KG1 (cell line): ENCODE measurements around the gene JAZF1.

Experiments
- DNase-seq: peaks from one replicate; lab custom pipeline; 2025; lab: John Stamatoyannopoulos, UW

The JAZF1 gene

DNA sequence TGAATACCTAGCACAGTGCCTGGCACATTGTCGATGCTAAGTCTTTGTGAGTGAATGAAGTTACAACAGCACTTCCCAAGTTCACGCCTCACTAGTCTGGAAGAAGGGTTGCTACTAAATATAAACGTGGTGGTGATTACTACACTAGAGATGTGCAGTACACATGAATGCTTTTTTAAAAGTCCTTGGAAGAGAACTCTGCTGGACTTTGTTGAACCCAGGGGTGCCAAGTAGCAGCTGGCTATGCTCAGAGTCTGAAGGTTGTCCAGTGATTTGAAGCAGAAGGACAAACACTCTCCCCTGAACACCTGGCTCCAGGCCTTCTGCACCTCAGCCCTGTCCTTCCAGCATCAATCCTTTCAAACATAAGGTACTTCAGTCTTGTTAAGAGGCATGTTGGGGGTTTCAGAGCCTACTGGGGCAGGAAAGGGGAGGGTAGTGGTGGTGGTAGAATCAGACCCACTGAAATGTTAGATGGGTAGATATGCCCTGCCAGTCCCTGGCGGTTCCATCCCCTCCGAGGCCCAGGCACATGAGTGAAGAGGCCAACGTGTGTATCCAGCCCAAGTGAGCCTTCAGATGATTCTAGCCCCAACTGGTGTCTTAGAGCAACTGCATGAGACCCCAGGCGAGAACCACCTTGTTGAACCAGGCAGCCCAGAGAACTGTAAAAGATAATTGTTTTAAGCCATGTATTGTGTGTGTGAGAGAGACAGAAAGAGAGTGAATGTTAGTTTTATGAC, 346.2 kb downstream of the JAZF1 start:
- DNase-seq = no peak

DNA sequence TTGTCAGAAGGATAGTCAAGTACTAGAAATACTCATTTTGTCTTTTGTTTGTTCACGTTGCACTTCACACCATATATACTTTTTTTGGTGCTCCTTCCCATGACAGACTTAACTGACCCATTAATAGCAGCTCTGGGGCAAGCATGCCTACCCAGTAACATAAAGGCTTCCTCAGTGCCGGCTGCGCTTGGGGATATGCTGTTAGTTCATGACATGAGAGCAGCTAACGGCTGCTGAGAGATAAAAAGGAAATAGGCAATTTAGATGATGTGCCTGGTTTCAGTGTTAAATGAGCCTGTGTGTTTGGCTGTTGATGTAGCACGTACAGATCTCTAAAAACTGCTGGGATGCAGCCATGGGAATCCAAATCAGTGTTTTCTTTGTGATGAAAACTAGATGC, 354.2 kb downstream of the JAZF1 start:
- DNase-seq = no peak

DNA sequence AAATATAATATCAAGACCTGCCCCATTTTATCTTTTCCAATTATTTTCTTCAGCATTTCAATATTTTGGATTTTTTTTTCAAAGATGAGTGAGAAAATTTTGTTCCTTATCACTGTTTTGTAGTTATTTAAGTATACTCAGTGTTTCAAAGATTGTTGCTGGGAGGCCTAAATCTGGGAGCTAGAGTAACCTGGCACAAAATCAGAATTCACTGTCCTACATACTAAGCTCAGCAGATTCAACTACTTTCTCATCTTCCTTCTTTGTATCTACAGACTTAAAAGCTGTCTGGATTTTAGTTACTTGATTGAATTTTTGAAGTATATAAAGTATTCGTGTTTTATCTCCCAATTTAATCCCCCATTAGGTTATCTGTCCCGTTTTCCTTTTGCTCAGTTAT, 354.7 kb downstream of the JAZF1 start:
- no peak for DNase-seq

DNA sequence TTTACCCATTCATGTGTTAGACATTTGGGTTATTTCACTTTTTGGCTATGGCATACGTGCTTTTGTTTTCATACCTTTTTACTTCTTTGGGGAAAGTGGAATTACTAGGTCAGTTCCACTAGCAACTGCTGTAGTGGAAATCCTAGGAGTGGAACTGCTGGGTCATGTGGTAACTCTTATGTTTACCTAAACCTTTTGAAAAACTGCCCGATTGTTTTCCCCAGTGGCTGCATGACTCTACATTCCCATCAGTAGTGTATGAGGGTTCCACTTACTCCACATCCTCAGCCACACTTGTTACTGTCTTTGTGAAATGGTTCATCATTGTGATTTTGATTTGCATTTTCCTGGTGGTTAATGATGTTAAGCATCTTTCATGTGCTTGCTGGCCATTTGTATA, 358.4 kb downstream of the JAZF1 start:
- no peak for DNase-seq

DNA sequence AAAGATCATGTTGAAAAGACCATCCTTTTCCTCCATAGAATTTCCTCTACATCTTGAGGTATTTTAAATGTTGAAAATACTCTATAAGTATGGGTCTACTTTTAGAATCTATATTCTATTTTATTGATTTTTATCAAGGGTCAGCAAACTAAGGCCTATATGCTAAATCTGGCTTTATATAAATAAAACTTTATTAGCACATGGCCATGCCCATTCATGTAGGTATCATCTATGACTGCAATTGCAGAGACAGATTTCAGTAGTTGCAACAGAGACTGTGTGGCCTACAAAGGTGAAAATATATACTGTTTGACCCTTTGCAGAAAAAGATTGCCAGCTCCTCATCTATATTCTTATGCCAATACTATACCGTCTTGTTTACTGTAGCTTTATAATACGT, 367.9 kb downstream of the JAZF1 start:
- DNase-seq = no peak

DNA sequence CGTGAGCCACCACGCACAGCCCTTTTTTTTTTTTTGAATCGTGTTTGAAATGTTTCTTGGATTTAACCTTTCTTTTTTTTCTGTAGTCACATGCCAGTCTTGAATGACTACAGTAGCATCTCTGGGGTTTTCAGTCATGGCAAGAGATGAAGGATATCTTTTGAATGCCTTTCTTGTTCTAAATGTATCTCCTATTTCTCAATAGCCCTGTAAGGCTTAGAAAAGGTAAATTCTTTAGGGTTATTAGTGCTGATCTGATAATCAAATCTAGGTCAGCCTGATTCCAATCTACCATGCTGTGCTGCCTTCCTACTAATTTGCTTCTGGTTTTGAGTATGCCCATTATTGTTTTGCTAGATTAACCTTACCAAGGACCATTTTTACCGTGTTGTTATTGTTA, 370.4 kb downstream of the JAZF1 start:
- no peak for DNase-seq

DNA sequence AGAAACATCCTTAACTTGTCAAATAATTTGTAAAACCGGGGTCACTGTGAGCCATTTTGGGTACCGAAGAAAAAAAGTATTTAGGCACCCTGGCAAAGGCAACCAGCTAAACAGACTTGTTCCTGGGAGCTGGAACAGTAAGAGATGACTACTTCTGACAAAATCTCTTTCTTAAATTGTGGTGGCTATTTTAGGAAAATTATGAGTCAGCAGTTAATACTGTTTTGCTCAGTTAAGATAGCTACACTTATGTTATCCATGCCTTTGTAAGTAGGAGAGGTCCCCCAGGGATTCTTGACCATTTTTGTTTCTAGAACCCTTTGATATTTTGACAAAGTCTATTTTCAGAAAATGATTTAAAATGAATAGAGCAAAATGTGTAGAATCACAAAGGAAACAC, 372.0 kb downstream of the JAZF1 start:
- DNase-seq = no peak

DNA sequence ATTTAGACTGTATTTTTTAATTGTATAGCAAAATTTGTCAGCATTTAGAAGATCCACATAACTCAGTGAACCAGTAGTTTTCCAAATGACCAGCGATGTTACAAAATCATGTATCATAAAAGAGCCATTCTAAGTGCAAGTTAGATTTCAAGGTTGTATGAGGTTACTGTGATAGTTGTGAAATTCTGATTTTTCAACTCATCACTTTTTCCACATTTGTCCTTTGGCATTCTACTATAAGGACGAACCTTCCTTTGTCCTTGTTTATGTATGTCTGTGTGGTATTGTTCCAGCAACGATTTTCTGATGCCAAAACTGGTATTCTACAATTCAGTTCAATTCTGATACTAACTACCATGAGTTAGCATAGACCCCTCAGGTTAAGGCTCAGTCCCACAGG, 376.5 kb downstream of the JAZF1 start:
- no peak for DNase-seq

DNA sequence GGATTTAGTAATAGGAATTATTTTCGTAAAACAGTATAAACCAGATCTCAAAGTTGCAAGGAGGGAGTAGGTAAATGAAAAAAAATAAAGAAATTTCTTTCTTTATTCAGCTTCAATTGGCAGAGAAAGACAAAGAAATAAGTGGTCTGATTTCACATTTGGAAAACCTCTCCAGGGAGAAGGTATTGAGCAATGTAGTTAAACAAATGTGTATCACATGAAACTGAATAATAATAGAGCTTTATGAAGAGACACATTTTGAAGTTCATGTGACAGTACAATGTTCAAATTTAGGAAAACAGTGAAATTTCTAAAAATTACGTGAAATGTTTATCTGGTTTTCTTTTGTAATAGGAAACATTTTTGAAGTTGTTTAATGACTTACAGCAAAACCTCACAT, 377.6 kb downstream of the JAZF1 start:
- no peak for DNase-seq

DNA sequence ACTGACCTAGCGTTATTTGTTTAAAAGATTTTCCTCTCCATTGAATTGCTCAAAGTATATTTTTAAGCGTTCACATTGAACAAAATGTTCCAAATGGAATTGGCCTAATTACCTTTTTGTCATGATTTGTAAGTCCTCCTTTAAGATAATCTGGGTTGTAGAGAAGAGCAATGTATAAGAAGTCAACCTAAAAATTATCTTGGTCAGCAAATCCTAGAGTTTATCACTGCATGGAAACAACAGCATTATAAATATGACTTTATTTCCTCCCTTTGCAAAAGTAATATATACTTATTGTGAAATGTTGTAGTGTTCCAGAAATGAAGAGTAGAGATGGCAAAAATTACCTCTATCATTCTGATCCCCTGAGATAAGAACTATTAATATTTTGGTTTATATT, 381.4 kb downstream of the JAZF1 start:
- no peak for DNase-seq

DNA sequence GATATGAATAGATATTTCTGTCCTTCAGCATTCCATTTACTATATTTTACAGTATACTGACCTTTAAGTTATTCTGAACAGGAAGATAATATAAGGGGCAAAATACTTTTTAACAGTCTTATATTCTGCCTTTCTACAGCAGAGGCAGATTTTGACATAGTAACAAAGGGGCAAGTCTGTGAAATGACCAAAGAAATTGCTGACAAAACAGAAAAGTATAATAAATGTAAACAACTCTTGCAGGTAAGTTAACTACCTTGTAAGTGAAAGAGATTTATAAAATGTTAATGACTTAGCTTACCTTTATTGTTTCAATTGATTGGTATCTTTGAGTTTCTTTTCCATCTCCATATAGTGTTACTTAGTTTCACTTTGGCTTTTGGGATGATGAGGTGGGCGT, 384.6 kb downstream of the JAZF1 start:
- DNase-seq = no peak

DNA sequence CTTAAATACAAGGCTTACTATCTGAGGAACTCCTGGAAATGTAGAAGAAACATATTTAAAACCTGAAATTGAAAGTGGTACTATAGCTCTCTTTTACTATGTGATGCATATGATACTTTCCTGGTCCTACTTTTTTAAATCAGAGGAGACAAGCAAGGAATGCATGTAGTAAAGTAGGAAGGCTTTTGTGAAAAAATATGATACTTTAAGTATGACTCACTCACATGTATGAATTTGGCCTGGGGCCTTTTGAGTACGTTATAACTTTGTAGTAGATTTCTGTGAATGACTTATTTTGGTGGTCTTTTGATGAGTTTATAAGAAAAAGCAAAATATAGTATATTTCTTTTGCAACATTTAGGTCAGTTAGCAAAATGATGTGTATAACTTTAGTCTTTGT, 386.8 kb downstream of the JAZF1 start:
- DNase-seq = no peak

DNA sequence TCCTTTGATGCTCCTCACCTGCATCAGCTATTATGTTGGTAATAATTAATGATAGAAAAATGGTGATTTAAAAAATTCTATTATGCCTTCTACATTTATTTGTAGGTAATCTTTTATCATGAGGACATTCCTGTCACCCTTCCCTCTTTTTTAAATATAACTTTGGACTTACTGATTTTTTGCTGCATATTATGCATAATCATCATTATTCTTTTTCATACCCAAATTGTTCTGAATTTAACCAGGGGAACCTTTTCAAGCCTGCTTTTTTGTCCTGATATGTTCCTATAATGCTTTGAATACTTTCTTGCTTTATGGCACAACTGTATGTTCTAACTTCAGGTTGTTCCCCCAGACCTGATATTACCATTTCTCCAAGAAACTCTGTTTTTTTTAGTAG, 392.2 kb downstream of the JAZF1 start:
- no peak for DNase-seq

DNA sequence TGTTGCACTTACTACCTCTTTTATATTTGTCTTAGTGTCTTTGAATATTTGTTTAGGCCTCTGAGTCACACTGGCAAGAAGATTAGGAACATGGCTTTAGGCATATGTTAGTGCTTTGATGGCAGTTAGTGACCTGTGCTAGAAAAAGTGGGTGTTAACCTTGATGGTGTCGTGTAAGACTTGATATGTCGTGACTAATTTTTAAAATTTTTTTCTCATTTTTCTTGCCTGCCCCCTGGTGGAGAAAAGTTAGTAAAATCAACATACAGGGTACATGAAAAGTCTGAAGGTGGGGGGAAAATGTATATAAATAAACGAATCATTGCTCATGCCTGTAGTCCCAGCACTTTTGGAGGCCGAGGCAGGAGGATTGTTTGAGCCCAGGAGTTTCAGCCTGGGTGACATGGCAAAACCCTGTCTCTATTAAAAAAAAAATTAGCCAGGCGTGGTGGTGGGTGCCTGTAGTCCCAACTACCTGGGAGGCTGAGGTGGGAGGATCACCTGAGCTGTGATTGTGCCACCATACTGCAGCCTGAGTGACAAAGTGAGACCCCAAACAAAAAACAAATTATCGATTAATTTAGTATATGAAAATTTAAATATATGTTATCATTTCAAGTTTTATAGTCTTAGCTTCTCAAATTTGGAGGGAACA, 396.1 kb downstream of the JAZF1 start:
- peak; percentile 13 for DNase-seq

DNA sequence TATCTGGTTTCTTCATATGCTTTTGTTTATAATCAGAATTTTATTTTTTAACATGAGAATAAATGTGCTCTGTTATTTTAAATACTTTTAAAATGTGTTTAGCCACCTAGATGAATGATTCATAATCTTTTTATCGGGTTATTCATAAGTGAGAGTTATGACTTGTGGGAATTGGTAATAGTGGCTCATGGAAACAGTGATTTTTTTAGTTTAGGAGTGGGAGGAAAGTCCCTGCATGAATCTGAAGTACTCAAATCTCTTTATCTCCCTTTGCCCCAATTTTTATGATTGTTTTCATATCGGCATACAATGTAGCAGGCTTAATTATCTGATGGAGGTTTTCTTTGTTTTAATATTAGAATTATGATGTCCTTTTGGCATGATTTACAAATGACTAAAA, 397.7 kb downstream of the JAZF1 start:
- DNase-seq = no peak

DNA sequence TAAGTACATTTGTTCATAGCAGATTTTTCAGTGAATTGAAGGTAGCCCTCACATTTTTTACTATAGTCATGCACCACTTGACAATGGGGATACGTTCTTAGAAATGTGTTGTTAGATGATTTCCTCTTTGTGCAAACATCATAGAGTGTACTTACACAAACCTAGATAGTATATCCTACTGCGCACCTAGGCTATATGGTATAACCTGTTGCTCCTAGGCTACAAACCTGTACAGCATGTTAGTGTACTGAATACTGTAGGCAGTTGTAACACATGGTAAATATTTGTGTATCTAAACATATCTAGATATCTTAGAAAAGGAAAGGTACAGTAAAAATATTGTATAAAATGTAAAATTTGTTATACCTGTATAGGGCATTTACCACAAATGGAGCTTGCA, 399.4 kb downstream of the JAZF1 start:
- DNase-seq = no peak
